Tibial nerve (tissue), 4 donors: ENCODE results near the gene STRADA. TPM values are rescaled to one million over a fixed set of nuclear protein-coding genes. Genes with fewer than 3 reads are reported as not detected.
"Not testable (repeated sequence)": the region's sequence is repeated elsewhere in the genome, so short reads cannot be mapped to it uniquely, and the experiment has no call there.

Experiments
- DNase-seq, 2 donors: peaks; one replicate each; pipeline ENCODE4 v3.0.0-alpha.2; 2019; ENCODE audit warnings: low spot score in 2 of 2
- H3K27ac ChIP-seq, 4 donors: fragments of 200-600 bp; sonication (generic) in 3 of 4; one replicate each; pipeline ENCODE4 v1.5.1; 2017 to 2019; ENCODE audit warnings: mild to moderate bottlenecking in 1 of 4
- H3K27me3 ChIP-seq, 2 donors: fragments of 200-600 bp; sonication (generic) in 1 of 2; one replicate each; pipeline versions ENCODE4 v1.5.1 to v1.6.0; 2017 to 2019
- H3K36me3 ChIP-seq, 3 donors: fragments of 200-600 bp; sonication (generic); one replicate each; pipeline ENCODE4 v1.5.1; 2018 to 2019
- H3K4me1 ChIP-seq, 4 donors: fragments of 200-600 bp; sonication (generic) in 3 of 4; one replicate each; pipeline ENCODE4 v1.5.1; 2017 to 2019
- H3K4me3 ChIP-seq, 4 donors: fragments of 200-600 bp; sonication (generic) in 3 of 4; one replicate each; pipeline ENCODE4 v1.5.1; 2017 to 2019; ENCODE audit warnings: mild to moderate bottlenecking in 1 of 4, moderate library complexity in 1 of 4
- H3K9me3 ChIP-seq, 4 donors: fragments of 200-600 bp; sonication (generic) in 3 of 4; one replicate each; pipeline ENCODE4 v1.5.1; 2017 to 2019
- EP300 ChIP-seq, 2 donors: sonication (generic); formaldehyde crosslinking; IDR thresholded peaks; one replicate each; pipeline ENCODE4 v1.6.1; 2017; ENCODE audit warnings: antibody characterized with exemption in 2 of 2, mild to moderate bottlenecking in 1 of 2
- POLR2A ChIP-seq, 2 donors: fragments of 450-650 bp; IDR thresholded peaks; one replicate each; pipeline ENCODE4 v1.6.1; 2017; ENCODE audit warnings: antibody characterized with exemption in 2 of 2, mild to moderate bottlenecking in 2 of 2, moderate library complexity in 2 of 2
- WGBS, 2 donors: methylation state at CpG; one replicate each; pipeline ENCODE4 v1.1.5; 2018; 5-methylcytosine and 5-hydroxymethylcytosine counted together
- total RNA-seq, 4 donors: library from RNA; depleted of rRNA; stranded (reverse); fragments of >200 nt; gene quantifications; one replicate each; pipeline ENCODE4 v1.1.0, GENCODE V29; 2016
- TF ChIP-seq, protein P1 (sequence below), 5 experiments: fragments of 200-600 bp in 3 of 5; fragments of 450-650 bp in 2 of 5; sonication (generic) in 3 of 5; IDR thresholded peaks; one replicate each; pipeline ENCODE4 v1.5.1; 2016 to 2019; ENCODE audit warnings: antibody characterized with exemption in 5 of 5, mild to moderate bottlenecking in 3 of 5, moderate library complexity in 2 of 5

STRADA gene
- total RNA-seq, 4 donors from 2014 or later = 38.0 to 45.8 (median 43.2) TPM

DNA sequence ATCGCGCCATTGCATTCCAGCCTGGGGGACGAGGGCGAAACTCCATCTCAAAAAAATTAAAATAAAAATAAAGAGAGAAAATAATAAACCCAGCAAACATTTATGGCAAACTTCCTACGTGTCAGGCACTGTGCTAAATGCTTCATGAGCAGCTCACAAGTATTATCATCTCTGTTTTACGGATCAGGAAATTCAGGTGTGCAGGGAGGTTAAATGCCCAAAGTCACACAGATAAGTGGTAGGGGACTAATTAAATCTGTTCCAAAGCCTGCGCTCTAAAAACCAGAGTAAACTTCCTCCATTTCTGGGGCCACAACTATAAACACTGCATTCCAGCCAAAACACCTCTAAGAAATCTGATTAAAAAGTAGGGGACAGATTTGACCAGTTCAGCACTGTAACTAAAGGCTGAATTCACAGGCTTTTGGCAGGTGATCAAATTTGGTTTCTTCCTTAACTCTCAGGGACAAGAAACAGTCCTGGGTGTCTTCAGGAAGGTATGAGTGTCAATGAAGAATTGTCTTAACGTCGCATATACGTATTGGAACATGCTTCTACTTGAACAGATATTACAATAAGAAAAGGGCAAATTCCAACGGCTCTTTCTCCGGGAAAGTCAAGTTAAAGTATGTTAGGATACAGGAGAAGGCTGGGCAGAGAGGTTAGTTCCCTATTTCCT, 996 bp downstream of the STRADA start:
- peaks cover 0 to 25% (median 12%) of the 10 kb centered on the region in 4 donors for H3K4me1 ChIP-seq
- H3K9me3 ChIP-seq = no peaks in the 10 kb centered on the region
- H3K27me3 ChIP-seq = no peaks in the 10 kb centered on the region
- DNase-seq = no peak
- peak overlapping the region; percentile 74 to 92 (median 86) for H3K4me3 ChIP-seq
- TF ChIP-seq EP300 (IDR thresholded peaks at IDR 0.05) (no peak), POLR2A (IDR thresholded peaks at IDR 0.05) (no peak)
- TF ChIP-seq, protein P1, sequence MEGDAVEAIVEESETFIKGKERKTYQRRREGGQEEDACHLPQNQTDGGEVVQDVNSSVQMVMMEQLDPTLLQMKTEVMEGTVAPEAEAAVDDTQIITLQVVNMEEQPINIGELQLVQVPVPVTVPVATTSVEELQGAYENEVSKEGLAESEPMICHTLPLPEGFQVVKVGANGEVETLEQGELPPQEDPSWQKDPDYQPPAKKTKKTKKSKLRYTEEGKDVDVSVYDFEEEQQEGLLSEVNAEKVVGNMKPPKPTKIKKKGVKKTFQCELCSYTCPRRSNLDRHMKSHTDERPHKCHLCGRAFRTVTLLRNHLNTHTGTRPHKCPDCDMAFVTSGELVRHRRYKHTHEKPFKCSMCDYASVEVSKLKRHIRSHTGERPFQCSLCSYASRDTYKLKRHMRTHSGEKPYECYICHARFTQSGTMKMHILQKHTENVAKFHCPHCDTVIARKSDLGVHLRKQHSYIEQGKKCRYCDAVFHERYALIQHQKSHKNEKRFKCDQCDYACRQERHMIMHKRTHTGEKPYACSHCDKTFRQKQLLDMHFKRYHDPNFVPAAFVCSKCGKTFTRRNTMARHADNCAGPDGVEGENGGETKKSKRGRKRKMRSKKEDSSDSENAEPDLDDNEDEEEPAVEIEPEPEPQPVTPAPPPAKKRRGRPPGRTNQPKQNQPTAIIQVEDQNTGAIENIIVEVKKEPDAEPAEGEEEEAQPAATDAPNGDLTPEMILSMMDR (IDR thresholded peaks at IDR 0.05) = no peak
- WGBS, 2 donors = 39 to 41% methylated on average over 12 of the region's 12 CpGs
- H3K36me3 ChIP-seq = peaks cover 0 to 12% (median 0%) of the 10 kb centered on the region in 3 donors
- peak overlapping the region in 3 of 4 donors; percentile 91 to 94 (median 92) for H3K27ac ChIP-seq

DNA sequence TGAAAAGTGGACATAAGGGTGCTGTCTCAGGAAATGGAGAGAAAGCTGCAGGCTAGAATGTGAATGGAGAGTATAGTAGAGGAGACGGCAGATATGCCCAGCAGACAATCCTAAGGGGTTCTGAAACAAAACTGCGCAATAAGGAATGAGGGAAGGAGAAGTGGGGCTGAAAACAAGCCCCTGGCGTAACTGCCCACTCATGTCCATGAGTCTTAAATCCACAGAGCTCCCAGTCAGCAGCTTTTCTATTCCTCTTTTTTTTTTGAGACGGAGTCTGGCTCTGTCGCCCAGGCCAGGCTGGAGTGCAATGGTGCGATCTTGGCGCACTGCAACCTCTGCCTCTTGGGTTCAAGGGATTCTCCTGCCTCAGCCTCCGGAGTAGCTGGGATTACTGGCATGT, 5.9 kb downstream of the STRADA start:
- Histone ChIP-seq H3K27me3 (no peaks in the 10 kb centered on the region), H3K36me3 (peaks cover 0 to 3% (median 0%) of the 10 kb centered on the region in 3 donors), H3K4me3 (no peak overlapping the region), H3K4me1 (peaks cover 0 to 20% (median 8%) of the 10 kb centered on the region in 4 donors), H3K9me3 (no peaks in the 10 kb centered on the region), H3K27ac (no peak overlapping the region)
- DNase-seq = no peak
- WGBS, 2 donors = 89 to 93% methylated on average over 8 of the region's 8 CpGs
- TF ChIP-seq, protein P1 (IDR thresholded peaks at IDR 0.05) = no peak
- TF ChIP-seq EP300 (IDR thresholded peaks at IDR 0.05) (no peak), POLR2A (IDR thresholded peaks at IDR 0.05) (no peak)

DNA sequence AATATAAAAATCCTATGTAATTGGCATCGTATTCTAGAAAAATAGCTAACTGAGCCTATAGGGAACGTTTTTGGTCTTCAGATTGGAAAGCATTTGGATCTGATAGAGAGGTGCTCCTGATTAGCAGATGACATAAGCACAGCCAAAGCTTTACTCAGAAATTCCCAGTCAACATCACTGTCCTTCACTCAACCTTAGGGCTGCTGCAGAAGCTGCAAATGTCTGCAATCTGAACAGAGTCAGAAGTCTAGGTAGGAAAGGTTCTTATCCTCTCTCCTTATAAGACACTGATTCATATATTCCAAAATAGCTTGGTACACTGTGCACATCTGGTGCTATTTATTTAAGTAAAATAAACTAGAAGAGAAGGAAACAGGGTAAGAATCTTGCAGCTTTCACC, 19.2 kb downstream of the STRADA start:
- WGBS, 2 donors = 43 to 53% methylated on average over 2 of the region's 2 CpGs
- TF ChIP-seq, protein P1 (IDR thresholded peaks at IDR 0.05) = no peak
- TF ChIP-seq POLR2A (IDR thresholded peaks at IDR 0.05) = no peak
- TF ChIP-seq EP300 (IDR thresholded peaks at IDR 0.05) = no peak
- Histone ChIP-seq H3K9me3 (no peaks in the 10 kb centered on the region), H3K27me3 (no peaks in the 10 kb centered on the region), H3K27ac (no peak overlapping the region), H3K36me3 (peaks cover 0 to 41% (median 0%) of the 10 kb centered on the region in 3 donors), H3K4me1 (peaks cover 0 to 16% (median 7%) of the 10 kb centered on the region in 4 donors), H3K4me3 (no peak overlapping the region)
- no peak for DNase-seq

DNA sequence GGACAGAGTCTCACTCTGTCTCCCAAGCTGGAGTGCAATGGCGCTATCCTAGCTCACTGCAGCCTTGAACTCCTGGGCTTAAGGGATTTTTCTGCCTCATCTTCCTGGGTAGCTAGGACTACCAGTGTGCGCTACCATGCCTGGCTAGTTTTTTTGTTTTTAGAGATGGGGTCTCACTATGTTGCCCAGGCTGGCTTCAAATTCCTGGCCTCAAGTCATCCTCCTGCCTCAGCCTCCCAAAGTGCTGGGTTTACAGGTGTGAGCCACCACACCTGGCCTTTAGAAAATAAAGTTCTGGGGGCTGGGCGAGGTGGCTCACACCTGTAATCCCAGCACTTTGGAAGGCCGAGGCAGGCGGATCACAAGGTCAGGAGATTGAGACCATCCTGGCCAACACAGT, 21.4 kb downstream of the STRADA start:
- H3K9me3 ChIP-seq = not testable (repeated sequence)

DNA sequence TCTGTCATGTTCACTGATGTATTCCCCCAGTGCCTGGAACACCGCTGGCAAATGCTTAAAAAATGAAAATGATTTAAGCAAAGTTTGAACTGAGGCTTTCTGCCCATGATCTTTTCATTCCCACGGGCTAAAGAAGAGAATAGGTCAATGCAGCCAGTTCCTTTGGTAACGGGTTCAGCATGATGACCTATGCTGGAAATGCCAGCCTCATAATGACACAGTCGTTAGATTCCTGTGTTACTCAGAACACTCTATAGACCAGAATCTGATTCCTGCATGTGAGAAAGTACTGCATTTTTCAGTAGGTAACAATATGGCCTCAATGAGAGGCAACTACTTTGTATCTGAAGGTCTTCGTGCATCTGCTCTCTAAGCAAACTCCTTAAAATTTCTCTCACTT, 22.6 kb downstream of the STRADA start:
- H3K4me3 ChIP-seq = no peak overlapping the region
- peaks cover 0 to 25% (median 0%) of the 10 kb centered on the region in 3 donors for H3K36me3 ChIP-seq
- no peak for DNase-seq
- 35 to 38% methylated on average over 5 of the region's 5 CpGs for WGBS, 2 donors
- H3K27ac ChIP-seq = peak overlapping the region in 2 of 4 donors; percentile 3 to 57
- H3K4me1 ChIP-seq = peaks cover 0 to 16% (median 7%) of the 10 kb centered on the region in 4 donors
- no peaks in the 10 kb centered on the region for H3K9me3 ChIP-seq
- TF ChIP-seq POLR2A (IDR thresholded peaks at IDR 0.05) (no peak), EP300 (IDR thresholded peaks at IDR 0.05) (no peak)
- TF ChIP-seq, protein P1 (IDR thresholded peaks at IDR 0.05) = no peak
- no peaks in the 10 kb centered on the region for H3K27me3 ChIP-seq

More for the DNA sequence above, 21.4 kb downstream of the STRADA start:
- not testable (repeated sequence) for H3K27ac ChIP-seq, H3K4me3 ChIP-seq, H3K27me3 ChIP-seq, DNase-seq
- H3K4me1 ChIP-seq = peaks cover 0 to 16% (median 7%) of the 10 kb centered on the region in 4 donors
- WGBS, 2 donors = 95% methylated on average over 5 of the region's 5 CpGs
- peaks cover 0 to 22% (median 0%) of the 10 kb centered on the region in 3 donors for H3K36me3 ChIP-seq
